ENCODE measurements around the gene SLC16A4.

- TF ChIP-seq CTCF (IDR thresholded peaks at IDR 0.05) (no peak), TP53 (CRISPR knock-in tag; IDR thresholded peaks at IDR 0.05) (no peak), MAX (CRISPR knock-in tag; IDR thresholded peaks at IDR 0.05) (no peak), ETV6 (CRISPR knock-in tag; IDR thresholded peaks at IDR 0.05) (no peak), IRF2 (CRISPR knock-in tag; IDR thresholded peaks at IDR 0.05; ENCODE audit: borderline replicate concordance, low read depth) (no peak), ATF3 (CRISPR knock-in tag; conservative IDR thresholded peaks at IDR 0.05) (no peak), FOXK1 (CRISPR knock-in tag; IDR thresholded peaks at IDR 0.05) (no peak), TCF7 (CRISPR knock-in tag; IDR thresholded peaks at IDR 0.05; ENCODE audit: low read depth) (no peak)
These were observed 2.5 kb upstream of the SLC16A4 start for GRCh38 chr1:110393286-110393685.
